ENCODE results near the gene ADAMTS2. TPM values are rescaled to one million over a fixed set of nuclear protein-coding genes. Genes with fewer than 3 reads are reported as not detected.
"Not testable (repeated sequence)": the region's sequence is repeated elsewhere in the genome, so short reads cannot be mapped to it uniquely, and the experiment has no call there.

Gene ADAMTS2
- total RNA-seq, 1 experiment from 2014 or later, result not detected

GRCh38 chr5:179287071-179287470 lies 58.2 kb downstream of the ADAMTS2 start:
- Histone ChIP-seq H3K9me2 (replicated peaks; ENCODE audit: low read length) (no peaks in the 10 kb centered on the region), H3K4me2 (ENCODE audit: low read length) (no peak overlapping the region), H3K27ac (ENCODE audit: low read length) (no peak overlapping the region), H3K4me1 (ENCODE audit: insufficient read depth, low read length) (no peaks in the 10 kb centered on the region), H3K36me3 (ENCODE audit: low read depth, low read length) (no peaks in the 10 kb centered on the region), H3K9ac (ENCODE audit: low read length) (no peak overlapping the region), H2AFZ (ENCODE audit: low read length) (no peak overlapping the region), H3K4me3 (ENCODE audit: low read length) (no peak overlapping the region), H3K9me3 (ENCODE audit: low read length) (no peaks in the 10 kb centered on the region), H3K79me2 (ENCODE audit: low read length) (no peaks in the 10 kb centered on the region), H3F3A (ENCODE audit: low read length, unreplicated experiment) (no peaks in the 10 kb centered on the region), H4K20me1 (ENCODE audit: low read length) (no peaks in the 10 kb centered on the region), H3K27me3 (ENCODE audit: low read length) (peaks cover 65% of the 10 kb centered on the region)
- no peak for DNase-seq
- POLR2A ChIA-PET (ENCODE audit: unreplicated experiment), result no interaction called here
- CTCF ChIA-PET, result no interaction called here
- no peak for TF ChIP-seq CTCF (conservative IDR thresholded peaks at IDR 0.05; ENCODE audit: low read depth, low read length)
- no peak for TF ChIP-seq EZH2 (IDR thresholded peaks at IDR 0.05; ENCODE audit: low read length, unreplicated experiment)
- no peak for TF ChIP-seq EZH2phosphoT487 (IDR thresholded peaks at IDR 0.05; ENCODE audit: borderline replicate concordance, low read length)
- BruUV-seq (replicated peaks), result no TSS peak
- intact Hi-C loops (cut with micrococcal nuclease), result no loop called here
- ATAC-seq, result no peak

- H3K9me2 ChIP-seq (replicated peaks; ENCODE audit: low read length); POLR2A ChIA-PET (ENCODE audit: unreplicated experiment); H3F3A ChIP-seq (ENCODE audit: low read length, unreplicated experiment); H3K9ac ChIP-seq (ENCODE audit: low read length); CTCF ChIA-PET; H3K9me3 ChIP-seq (ENCODE audit: low read length); H3K79me2 ChIP-seq (ENCODE audit: low read length); H3K27ac ChIP-seq (ENCODE audit: low read length); H3K36me3 ChIP-seq (ENCODE audit: low read depth, low read length); H4K20me1 ChIP-seq (ENCODE audit: low read length); ATAC-seq; DNase-seq; H3K4me3 ChIP-seq (ENCODE audit: low read length); H3K4me1 ChIP-seq (ENCODE audit: insufficient read depth, low read length); BruUV-seq (replicated peaks); intact Hi-C loops (cut with micrococcal nuclease); H3K4me2 ChIP-seq (ENCODE audit: low read length); H2AFZ ChIP-seq (ENCODE audit: low read length): not testable (repeated sequence)
- peaks cover 56% of the 10 kb centered on the region for H3K27me3 ChIP-seq (ENCODE audit: low read length)
These were observed 59.5 kb downstream of the ADAMTS2 start for GRCh38 chr5:179285776-179286162.

- Histone ChIP-seq H3K4me1 (ENCODE audit: insufficient read depth, low read length) (no peaks in the 10 kb centered on the region), H3F3A (ENCODE audit: low read length, unreplicated experiment) (no peaks in the 10 kb centered on the region), H3K9ac (ENCODE audit: low read length) (no peak overlapping the region), H3K79me2 (ENCODE audit: low read length) (no peaks in the 10 kb centered on the region), H3K4me2 (ENCODE audit: low read length) (no peak overlapping the region), H3K4me3 (ENCODE audit: low read length) (no peak overlapping the region), H3K9me2 (replicated peaks; ENCODE audit: low read length) (no peaks in the 10 kb centered on the region), H2AFZ (ENCODE audit: low read length) (no peak overlapping the region), H3K36me3 (ENCODE audit: low read depth, low read length) (no peaks in the 10 kb centered on the region), H4K20me1 (ENCODE audit: low read length) (no peaks in the 10 kb centered on the region), H3K27me3 (ENCODE audit: low read length) (peaks cover 49% of the 10 kb centered on the region), H3K9me3 (ENCODE audit: low read length) (no peaks in the 10 kb centered on the region), H3K27ac (ENCODE audit: low read length) (no peak overlapping the region)
- DNase-seq, result no peak
- POLR2A ChIA-PET (ENCODE audit: unreplicated experiment), result no interaction called here
- intact Hi-C loops (cut with micrococcal nuclease), result no loop called here
- no TSS peak for BruUV-seq (replicated peaks)
- TF ChIP-seq CTCF (conservative IDR thresholded peaks at IDR 0.05; ENCODE audit: low read depth, low read length), result no peak
- no peak for TF ChIP-seq EZH2 (IDR thresholded peaks at IDR 0.05; ENCODE audit: low read length, unreplicated experiment)
- no peak for TF ChIP-seq EZH2phosphoT487 (IDR thresholded peaks at IDR 0.05; ENCODE audit: borderline replicate concordance, low read length)
- ATAC-seq, result no peak
- CTCF ChIA-PET, result no interaction called here
These were observed 60.3 kb downstream of the ADAMTS2 start for GRCh38 chr5:179284751-179285631.

DNA sequence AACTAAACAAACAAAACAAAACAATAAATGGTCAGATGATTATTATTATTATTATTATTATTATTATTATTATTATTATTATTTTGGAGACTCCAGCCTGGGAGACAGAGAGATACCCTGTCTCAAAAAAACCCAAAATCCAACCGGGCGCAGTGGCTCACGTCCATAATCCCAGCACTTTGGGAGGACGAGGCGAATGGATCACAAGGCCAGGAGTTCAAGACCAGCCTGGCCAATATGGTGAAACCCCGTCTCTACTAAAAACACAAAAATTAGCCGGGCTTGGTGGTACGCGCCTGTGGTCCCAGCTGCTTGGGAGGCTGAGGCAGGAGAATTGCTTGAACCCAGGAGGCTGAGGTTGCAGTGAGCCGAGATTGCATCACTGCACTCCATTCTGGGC lies 61.4 kb downstream of the ADAMTS2 start:
- H3K4me3 ChIP-seq (ENCODE audit: low read length); CTCF ChIA-PET; H4K20me1 ChIP-seq (ENCODE audit: low read length); intact Hi-C loops (cut with micrococcal nuclease); POLR2A ChIA-PET (ENCODE audit: unreplicated experiment); H3K4me2 ChIP-seq (ENCODE audit: low read length); H3K4me1 ChIP-seq (ENCODE audit: insufficient read depth, low read length); H3K9me2 ChIP-seq (replicated peaks; ENCODE audit: low read length); ATAC-seq; DNase-seq; H3K79me2 ChIP-seq (ENCODE audit: low read length); H3K9me3 ChIP-seq (ENCODE audit: low read length); BruUV-seq (replicated peaks); H3K27ac ChIP-seq (ENCODE audit: low read length); H2AFZ ChIP-seq (ENCODE audit: low read length); H3F3A ChIP-seq (ENCODE audit: low read length, unreplicated experiment); H3K36me3 ChIP-seq (ENCODE audit: low read depth, low read length); H3K9ac ChIP-seq (ENCODE audit: low read length): not testable (repeated sequence)
- H3K27me3 ChIP-seq (ENCODE audit: low read length), result peaks cover 38% of the 10 kb centered on the region
